Thyroid gland (tissue), 4 donors: Measurements from ENCODE around the gene IL5RA.

Experiments used
- POLR2A ChIP-seq, 2 donors: fragments of 450-650 bp; IDR thresholded peaks; one replicate each; pipeline ENCODE4 v1.6.1; 2017; ENCODE audit warnings: antibody characterized with exemption in 2 of 2, mild to moderate bottlenecking in 2 of 2, moderate library complexity in 1 of 2
- TF ChIP-seq, protein P1 (sequence below), 6 experiments: fragments of 200-600 bp in 3 of 6; fragments of 450-650 bp in 3 of 6; sonication (generic) in 3 of 6; IDR thresholded peaks; one replicate each; pipeline ENCODE4 v1.5.1; 2016 to 2019; ENCODE audit warnings: antibody characterized with exemption in 6 of 6, mild to moderate bottlenecking in 2 of 6, inconsistent platforms in 1 of 6, moderate library complexity in 1 of 6

DNA sequence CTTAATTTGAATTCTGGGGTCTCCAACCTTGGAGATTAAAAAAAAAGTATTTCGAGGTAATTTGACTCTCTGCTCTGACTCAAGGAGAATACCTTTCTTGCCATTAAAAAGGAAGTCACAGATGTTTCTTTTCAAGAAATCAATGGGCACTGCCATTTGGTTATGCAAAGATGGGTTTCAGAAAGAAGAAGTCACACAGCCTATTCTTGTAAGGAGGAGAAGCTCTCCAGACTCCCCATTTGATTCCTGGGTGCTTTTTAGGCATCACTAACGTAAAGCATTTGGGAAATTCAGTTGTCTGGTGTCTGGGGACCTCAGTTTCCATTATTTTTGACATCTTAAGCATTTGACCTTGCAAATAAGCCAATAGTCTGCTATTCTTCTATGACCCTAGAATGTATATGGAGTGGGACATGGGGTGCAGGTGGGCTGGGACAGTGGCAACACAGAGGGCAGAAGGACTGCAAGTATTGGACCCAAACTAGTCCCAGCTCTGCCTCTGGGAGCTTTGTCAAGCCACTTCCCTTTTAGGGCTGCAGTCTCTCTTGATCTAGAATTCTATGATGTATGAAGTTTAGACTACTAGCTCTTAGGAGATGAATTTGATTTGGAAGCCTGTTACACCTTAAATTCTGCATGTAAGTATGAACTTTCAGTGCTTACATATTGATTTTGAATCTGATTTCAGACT, 27.8 kb downstream of the IL5RA start:
- TF ChIP-seq, protein P1, sequence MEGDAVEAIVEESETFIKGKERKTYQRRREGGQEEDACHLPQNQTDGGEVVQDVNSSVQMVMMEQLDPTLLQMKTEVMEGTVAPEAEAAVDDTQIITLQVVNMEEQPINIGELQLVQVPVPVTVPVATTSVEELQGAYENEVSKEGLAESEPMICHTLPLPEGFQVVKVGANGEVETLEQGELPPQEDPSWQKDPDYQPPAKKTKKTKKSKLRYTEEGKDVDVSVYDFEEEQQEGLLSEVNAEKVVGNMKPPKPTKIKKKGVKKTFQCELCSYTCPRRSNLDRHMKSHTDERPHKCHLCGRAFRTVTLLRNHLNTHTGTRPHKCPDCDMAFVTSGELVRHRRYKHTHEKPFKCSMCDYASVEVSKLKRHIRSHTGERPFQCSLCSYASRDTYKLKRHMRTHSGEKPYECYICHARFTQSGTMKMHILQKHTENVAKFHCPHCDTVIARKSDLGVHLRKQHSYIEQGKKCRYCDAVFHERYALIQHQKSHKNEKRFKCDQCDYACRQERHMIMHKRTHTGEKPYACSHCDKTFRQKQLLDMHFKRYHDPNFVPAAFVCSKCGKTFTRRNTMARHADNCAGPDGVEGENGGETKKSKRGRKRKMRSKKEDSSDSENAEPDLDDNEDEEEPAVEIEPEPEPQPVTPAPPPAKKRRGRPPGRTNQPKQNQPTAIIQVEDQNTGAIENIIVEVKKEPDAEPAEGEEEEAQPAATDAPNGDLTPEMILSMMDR (IDR thresholded peaks at IDR 0.05): no peak
- no peak for TF ChIP-seq POLR2A (IDR thresholded peaks at IDR 0.05)
